ENCODE measurements around the gene SRGAP2C.
"Not testable (repeated sequence)": the region's sequence is repeated elsewhere in the genome, so short reads cannot be mapped to it uniquely, and the experiment has no call there.

SRGAP2C gene

DNA sequence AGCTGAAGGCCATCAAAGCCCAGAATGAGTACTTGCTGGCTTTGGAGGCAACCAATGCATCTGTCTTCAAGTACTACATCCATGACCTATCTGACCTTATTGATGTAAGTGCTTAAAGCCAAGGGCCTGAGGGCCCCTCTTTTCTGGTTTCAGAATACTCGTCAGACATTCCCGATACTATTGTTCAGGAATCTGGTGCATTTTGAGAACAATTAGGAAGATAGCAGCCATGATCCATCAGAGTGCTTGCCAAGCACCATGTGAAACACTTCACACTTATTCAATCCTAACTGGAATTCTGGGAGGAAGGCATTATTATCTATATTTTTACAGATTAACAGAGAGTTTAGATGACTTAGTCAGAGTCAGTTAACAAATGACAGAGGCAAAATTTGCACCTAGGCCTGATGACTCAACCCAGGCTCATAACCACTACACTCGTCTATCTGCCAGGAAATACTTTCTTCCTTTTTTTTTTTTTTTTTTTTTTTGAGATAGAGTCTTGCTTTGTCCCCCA, 190.1 kb downstream of the SRGAP2C start:
- H3K4me1 ChIP-seq (ENCODE audit: control insufficient read depth, insufficient read depth, low read length); H3K9me3 ChIP-seq (ENCODE audit: control insufficient read depth, low read length); H3K27me3 ChIP-seq (replicated peaks; ENCODE audit: control insufficient read depth, insufficient read depth, low read length); H3K4me3 ChIP-seq (ENCODE audit: low read length); H3K36me3 ChIP-seq (ENCODE audit: control insufficient read depth, insufficient read depth, low read length, severe bottlenecking); DNase-seq (ENCODE audit: low read depth); H3K9ac ChIP-seq (ENCODE audit: low read length): not testable (repeated sequence)

DNA sequence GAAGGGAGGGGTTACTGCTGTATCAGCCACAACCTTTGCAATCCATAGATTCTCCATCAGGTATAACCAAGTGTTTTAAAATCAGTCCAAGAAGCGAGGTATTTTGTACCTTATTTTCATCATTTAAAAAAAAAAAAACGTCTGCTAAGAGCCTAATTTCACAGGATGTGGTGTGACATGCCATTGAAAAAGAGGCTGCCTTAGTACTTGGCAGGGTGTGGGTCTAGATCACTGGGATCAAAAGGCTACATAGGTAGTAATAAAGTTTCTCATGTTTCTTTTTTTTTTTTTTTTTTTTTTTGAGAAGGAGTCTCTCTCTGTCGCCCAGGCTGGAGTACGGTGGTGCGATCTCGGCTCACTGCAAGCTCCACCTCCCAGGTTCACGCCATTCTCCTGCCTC, 192.2 kb downstream of the SRGAP2C start:
- not testable (repeated sequence) for H3K4me1 ChIP-seq (ENCODE audit: control insufficient read depth, insufficient read depth, low read length); H3K9ac ChIP-seq (ENCODE audit: low read length); DNase-seq (ENCODE audit: low read depth); H3K9me3 ChIP-seq (ENCODE audit: control insufficient read depth, low read length); H3K4me3 ChIP-seq (ENCODE audit: low read length); H3K36me3 ChIP-seq (ENCODE audit: control insufficient read depth, insufficient read depth, low read length, severe bottlenecking); H3K27me3 ChIP-seq (replicated peaks; ENCODE audit: control insufficient read depth, insufficient read depth, low read length)

- not testable (repeated sequence) for DNase-seq (ENCODE audit: low read depth); H3K36me3 ChIP-seq (ENCODE audit: control insufficient read depth, insufficient read depth, low read length, severe bottlenecking); H3K9me3 ChIP-seq (ENCODE audit: control insufficient read depth, low read length); H3K4me1 ChIP-seq (ENCODE audit: control insufficient read depth, insufficient read depth, low read length); H3K4me3 ChIP-seq (ENCODE audit: low read length); H3K27me3 ChIP-seq (replicated peaks; ENCODE audit: control insufficient read depth, insufficient read depth, low read length); H3K9ac ChIP-seq (ENCODE audit: low read length)
These were observed 194.0 kb downstream of the SRGAP2C start for GRCh38 chr1:121378757-121379156.

DNA sequence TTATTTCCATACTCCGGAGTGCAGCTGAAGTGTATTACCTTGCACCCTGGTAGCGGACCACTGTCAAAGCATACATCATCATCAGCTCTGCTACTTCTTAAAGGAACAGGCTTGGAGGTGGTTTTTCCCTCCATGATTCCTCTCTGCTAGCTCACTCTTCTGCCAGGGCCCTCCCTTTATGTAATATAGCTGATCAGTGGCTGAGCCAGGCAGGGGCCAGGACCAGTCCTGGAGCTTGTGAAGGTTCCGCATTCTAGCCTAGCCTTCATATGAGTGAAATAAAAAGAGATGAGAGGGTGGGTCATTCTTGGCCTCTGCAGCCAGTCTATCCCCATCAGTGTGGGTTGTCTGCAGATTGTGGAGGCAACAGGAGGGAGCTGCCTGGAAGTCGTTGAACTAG, 200.0 kb downstream of the SRGAP2C start:
- not testable (repeated sequence) for H3K9me3 ChIP-seq (ENCODE audit: control insufficient read depth, low read length); H3K4me3 ChIP-seq (ENCODE audit: low read length); H3K36me3 ChIP-seq (ENCODE audit: control insufficient read depth, insufficient read depth, low read length, severe bottlenecking); DNase-seq (ENCODE audit: low read depth); H3K4me1 ChIP-seq (ENCODE audit: control insufficient read depth, insufficient read depth, low read length); H3K27me3 ChIP-seq (replicated peaks; ENCODE audit: control insufficient read depth, insufficient read depth, low read length); H3K9ac ChIP-seq (ENCODE audit: low read length)

- H3K4me3 ChIP-seq (ENCODE audit: low read length); H3K9me3 ChIP-seq (ENCODE audit: control insufficient read depth, low read length); DNase-seq (ENCODE audit: low read depth); H3K27me3 ChIP-seq (replicated peaks; ENCODE audit: control insufficient read depth, insufficient read depth, low read length); H3K4me1 ChIP-seq (ENCODE audit: control insufficient read depth, insufficient read depth, low read length); H3K9ac ChIP-seq (ENCODE audit: low read length); H3K36me3 ChIP-seq (ENCODE audit: control insufficient read depth, insufficient read depth, low read length, severe bottlenecking): not testable (repeated sequence)
These were observed 200.4 kb downstream of the SRGAP2C start for GRCh38 chr1:121385162-121385561.

- H3K4me3 ChIP-seq (ENCODE audit: low read length); H3K36me3 ChIP-seq (ENCODE audit: control insufficient read depth, insufficient read depth, low read length, severe bottlenecking); H3K9me3 ChIP-seq (ENCODE audit: control insufficient read depth, low read length); H3K27me3 ChIP-seq (replicated peaks; ENCODE audit: control insufficient read depth, insufficient read depth, low read length); H3K4me1 ChIP-seq (ENCODE audit: control insufficient read depth, insufficient read depth, low read length); H3K9ac ChIP-seq (ENCODE audit: low read length); DNase-seq (ENCODE audit: low read depth): not testable (repeated sequence)
These were observed 201.0 kb downstream of the SRGAP2C start for GRCh38 chr1:121385563-121386288.

GRCh38 chr1:121386319-121386948, 201.7 kb downstream of the SRGAP2C start:
- H3K9me3 ChIP-seq (ENCODE audit: control insufficient read depth, low read length); H3K4me1 ChIP-seq (ENCODE audit: control insufficient read depth, insufficient read depth, low read length); H3K4me3 ChIP-seq (ENCODE audit: low read length); H3K9ac ChIP-seq (ENCODE audit: low read length); H3K27me3 ChIP-seq (replicated peaks; ENCODE audit: control insufficient read depth, insufficient read depth, low read length); DNase-seq (ENCODE audit: low read depth); H3K36me3 ChIP-seq (ENCODE audit: control insufficient read depth, insufficient read depth, low read length, severe bottlenecking): not testable (repeated sequence)

- H3K27me3 ChIP-seq (replicated peaks; ENCODE audit: control insufficient read depth, insufficient read depth, low read length); H3K36me3 ChIP-seq (ENCODE audit: control insufficient read depth, insufficient read depth, low read length, severe bottlenecking); DNase-seq (ENCODE audit: low read depth); H3K9ac ChIP-seq (ENCODE audit: low read length); H3K4me1 ChIP-seq (ENCODE audit: control insufficient read depth, insufficient read depth, low read length); H3K9me3 ChIP-seq (ENCODE audit: control insufficient read depth, low read length); H3K4me3 ChIP-seq (ENCODE audit: low read length): not testable (repeated sequence)
These were observed 205.3 kb downstream of the SRGAP2C start for GRCh38 chr1:121389895-121390560.

- H3K36me3 ChIP-seq (ENCODE audit: control insufficient read depth, insufficient read depth, low read length, severe bottlenecking); H3K9ac ChIP-seq (ENCODE audit: low read length); H3K9me3 ChIP-seq (ENCODE audit: control insufficient read depth, low read length); H3K4me3 ChIP-seq (ENCODE audit: low read length); DNase-seq (ENCODE audit: low read depth); H3K27me3 ChIP-seq (replicated peaks; ENCODE audit: control insufficient read depth, insufficient read depth, low read length); H3K4me1 ChIP-seq (ENCODE audit: control insufficient read depth, insufficient read depth, low read length): not testable (repeated sequence)
These were observed 207.4 kb downstream of the SRGAP2C start for GRCh38 chr1:121392130-121392529.

DNA sequence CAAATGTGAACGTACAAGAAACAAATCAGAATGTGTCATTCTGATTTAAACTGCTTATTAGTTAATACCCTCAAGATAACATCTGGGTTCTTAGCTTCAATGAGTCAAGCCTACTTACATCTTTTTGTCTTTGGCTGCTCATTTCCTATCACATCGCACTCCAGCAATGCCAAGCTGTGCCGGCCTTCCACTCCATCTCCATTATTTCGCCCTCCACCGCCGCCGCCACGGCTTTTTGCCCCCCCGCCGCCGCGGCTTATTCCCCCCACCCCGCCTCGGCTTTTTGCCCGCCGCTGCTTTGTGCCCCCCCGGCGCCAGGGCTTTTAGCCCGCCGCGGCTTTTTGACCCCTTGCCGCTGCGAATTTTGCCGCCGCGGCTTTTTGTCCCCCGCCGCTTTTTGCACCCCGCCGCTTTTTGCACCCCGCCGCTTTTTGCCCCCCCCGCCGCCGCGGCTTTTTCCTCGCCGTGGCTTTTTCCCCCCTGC, 211.0 kb downstream of the SRGAP2C start:
- not testable (repeated sequence) for H3K36me3 ChIP-seq (ENCODE audit: control insufficient read depth, insufficient read depth, low read length, severe bottlenecking); H3K4me1 ChIP-seq (ENCODE audit: control insufficient read depth, insufficient read depth, low read length); H3K9ac ChIP-seq (ENCODE audit: low read length); H3K27me3 ChIP-seq (replicated peaks; ENCODE audit: control insufficient read depth, insufficient read depth, low read length); H3K4me3 ChIP-seq (ENCODE audit: low read length); H3K9me3 ChIP-seq (ENCODE audit: control insufficient read depth, low read length)
- peak; percentile 39 for DNase-seq (ENCODE audit: low read depth)

DNA sequence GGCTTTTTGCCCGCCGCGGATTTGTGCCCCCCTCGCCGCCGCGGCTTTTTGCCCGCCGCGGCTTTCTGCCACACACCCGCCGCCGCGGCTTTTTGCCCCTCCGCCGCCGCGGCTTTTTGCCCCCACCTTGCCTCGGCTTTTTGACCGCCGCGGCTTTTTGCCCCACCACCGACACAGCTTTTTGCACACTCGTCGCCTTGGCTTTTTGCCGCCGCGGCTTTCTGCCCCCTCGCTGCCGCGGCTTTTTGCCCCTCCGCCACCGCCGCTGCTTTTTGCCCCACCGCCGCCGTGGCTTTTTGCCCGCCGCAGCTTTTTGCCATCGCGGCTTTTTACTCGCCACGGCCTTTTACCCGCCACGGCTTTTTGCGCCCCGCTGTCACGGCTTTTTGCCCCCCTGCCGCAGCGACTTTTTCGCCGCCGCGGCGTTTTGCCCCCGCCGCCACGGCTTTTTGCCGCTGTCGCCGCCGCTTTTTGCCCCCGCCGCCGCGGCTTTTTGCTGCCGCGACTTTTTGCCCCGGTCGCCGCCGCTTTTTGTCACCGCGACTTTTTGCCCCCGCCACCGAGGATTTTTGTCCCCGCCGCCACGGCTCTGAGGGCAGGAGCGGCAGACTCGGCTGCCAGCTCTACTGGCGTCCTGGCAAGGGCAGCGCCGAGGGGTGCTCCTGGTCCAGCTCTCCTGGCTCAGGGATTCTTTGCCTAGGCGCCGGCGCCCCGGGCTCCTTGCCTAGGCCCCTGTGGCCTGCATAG, 211.7 kb downstream of the SRGAP2C start:
- Histone ChIP-seq H3K9ac (ENCODE audit: low read length) (peak overlapping the region; percentile 73), H3K4me3 (ENCODE audit: low read length) (peak overlapping the region; percentile 73)
- H3K4me1 ChIP-seq (ENCODE audit: control insufficient read depth, insufficient read depth, low read length); H3K36me3 ChIP-seq (ENCODE audit: control insufficient read depth, insufficient read depth, low read length, severe bottlenecking); H3K9me3 ChIP-seq (ENCODE audit: control insufficient read depth, low read length); H3K27me3 ChIP-seq (replicated peaks; ENCODE audit: control insufficient read depth, insufficient read depth, low read length): not testable (repeated sequence)
- DNase-seq (ENCODE audit: low read depth): peak; percentile 10

Measured in adipocyte (in vitro differentiated cells).